Astrocyte (in vitro differentiated cells and primary cell): ENCODE data around the gene CCNT2. TPM values are rescaled to one million over a fixed set of nuclear protein-coding genes. Genes with fewer than 3 reads are reported as not detected.

Experiments
- DNase-seq: peaks from one replicate; pipeline ENCODE4 v3.0.0-alpha.2; 2010; ENCODE audit warnings: low read depth
- FAIRE-seq: peaks from 2 replicates; lab custom pipeline; 2011; peaks lifted over from hg19 to GRCh38; lab: Jason Lieb, UNC
- H2AFZ ChIP-seq: 2 replicates; pipeline ENCODE4 v1.6.0; 2012; ENCODE audit warnings: low read depth, low read length, inconsistent platforms
- H3K27ac ChIP-seq: 2 replicates; pipeline ENCODE4 v1.5.1; 2011; ENCODE audit warnings: low read depth, low read length, inconsistent platforms
- H3K27me3 ChIP-seq: 2 replicates; pipeline ENCODE4 v1.6.0; 2011; ENCODE audit warnings: low read length, inconsistent platforms; ENCODE audit not compliant: insufficient read depth
- H3K36me3 ChIP-seq: 2 replicates; pipeline ENCODE4 v1.5.1; 2011; ENCODE audit warnings: low read length, inconsistent platforms; ENCODE audit not compliant: insufficient read depth
- H3K4me1 ChIP-seq: 2 replicates; pipeline ENCODE4 v1.5.1; 2011; ENCODE audit warnings: low read length, inconsistent platforms; ENCODE audit not compliant: insufficient read depth
- H3K4me2 ChIP-seq: 2 replicates; pipeline ENCODE4 v1.6.0; 2012; ENCODE audit warnings: low read length, inconsistent platforms
- H3K4me3 ChIP-seq: 2 replicates; pipeline ENCODE4 v1.5.1; 2011; ENCODE audit warnings: low read depth, mild to moderate bottlenecking, low read length, inconsistent platforms; ENCODE audit not compliant: insufficient read depth
- H3K79me2 ChIP-seq: 2 replicates; pipeline ENCODE4 v1.6.0; 2012; ENCODE audit warnings: mild to moderate bottlenecking, low read length, inconsistent platforms; ENCODE audit not compliant: insufficient read depth
- H3K9ac ChIP-seq: 2 replicates; pipeline ENCODE4 v1.6.0; 2012; ENCODE audit warnings: mild to moderate bottlenecking, low read length, inconsistent platforms
- H3K9me3 ChIP-seq: 2 replicates; pipeline ENCODE4 v1.5.1; 2012; ENCODE audit warnings: low read depth, mild to moderate bottlenecking, low read length, inconsistent platforms; ENCODE audit not compliant: insufficient read depth
- H4K20me1 ChIP-seq: 2 replicates; pipeline ENCODE4 v1.6.0; 2012; ENCODE audit warnings: low read length, inconsistent platforms; ENCODE audit not compliant: insufficient read depth
- H3K27ac Mint-ChIP-seq: one replicate; pipeline ENCODE4 v1.8.0; 2021; ENCODE audit warnings: mild to moderate bottlenecking, mixed read lengths; ENCODE audit not compliant: unreplicated experiment
- H3K27me3 Mint-ChIP-seq: one replicate; pipeline ENCODE4 v1.8.0; 2021; ENCODE audit warnings: low read depth, mixed read lengths; ENCODE audit not compliant: unreplicated experiment
- H3K36me3 Mint-ChIP-seq: one replicate; pipeline ENCODE4 v1.8.0; 2021; ENCODE audit warnings: low read depth, mixed read lengths; ENCODE audit not compliant: unreplicated experiment
- H3K4me1 Mint-ChIP-seq: one replicate; pipeline ENCODE4 v1.8.0; 2021; ENCODE audit warnings: low read depth, mixed read lengths; ENCODE audit not compliant: unreplicated experiment
- H3K4me3 Mint-ChIP-seq: one replicate; pipeline ENCODE4 v1.8.0; 2021; ENCODE audit warnings: mild to moderate bottlenecking, moderate library complexity, mixed read lengths; ENCODE audit not compliant: unreplicated experiment
- H3K9me3 Mint-ChIP-seq: one replicate; pipeline ENCODE4 v1.8.0; 2021; ENCODE audit warnings: mild to moderate bottlenecking, mixed read lengths; ENCODE audit not compliant: unreplicated experiment
- CTCF ChIP-seq: IDR thresholded peaks from 2 replicates; pipeline ENCODE4 v1.5.1; 2011; ENCODE audit warnings: low read depth, mild to moderate bottlenecking, inconsistent platforms, low read length, moderate library complexity; ENCODE audit not compliant: insufficient read depth
- EZH2 ChIP-seq: IDR thresholded peaks from 2 replicates; pipeline ENCODE4 v1.6.1; 2012; ENCODE audit warnings: mild to moderate bottlenecking, low read length, inconsistent platforms; ENCODE audit not compliant: insufficient read depth
- total RNA-seq: library from RNA; stranded (reverse); gene quantifications from 2 replicates; pipeline ENCODE4 v1.2.1, GENCODE V29; 2021

The CCNT2 gene
- total RNA-seq, 1 donor from 2014 or later: 33.2 TPM

DNA sequence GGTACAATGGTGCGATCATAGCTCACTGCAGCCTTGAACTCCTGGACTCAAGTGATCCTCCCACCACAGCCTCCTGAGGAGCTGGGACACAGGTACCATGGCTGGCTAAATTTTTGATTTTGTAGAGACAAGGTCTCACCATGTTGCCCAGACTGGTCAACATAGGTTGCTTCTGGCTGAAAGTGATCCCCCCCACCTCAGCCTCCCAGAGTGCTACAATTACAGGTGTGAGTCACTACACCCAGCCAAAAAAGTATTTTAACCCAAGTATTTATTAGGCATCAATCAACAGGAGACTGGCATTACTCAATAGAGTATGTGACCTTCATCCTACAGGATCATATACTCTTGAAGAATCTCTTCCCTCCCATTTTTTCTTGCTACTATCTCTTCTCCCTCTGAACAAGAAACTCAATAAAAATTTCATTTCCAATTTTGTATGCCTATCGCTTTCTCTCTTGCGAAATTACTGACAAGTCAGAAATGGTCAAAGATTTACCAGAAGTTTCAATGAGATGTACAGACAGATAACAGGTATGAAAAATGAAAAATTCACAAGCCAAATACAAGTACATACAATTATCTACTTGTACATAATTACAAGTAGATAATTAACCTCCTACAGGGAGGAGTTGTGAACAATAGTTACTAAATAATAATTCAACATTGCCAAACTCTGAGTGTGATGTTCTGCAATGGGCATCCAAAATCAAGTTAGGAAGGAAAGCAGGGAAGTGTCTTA, 34.9 kb upstream of the CCNT2 start:
- Mint-ChIP-seq H3K36me3 (peaks cover 2% of the 10 kb centered on the region), H3K4me3 (no peak overlapping the region), H3K4me1 (no peaks in the 10 kb centered on the region), H3K27ac (no peak overlapping the region), H3K27me3 (no peaks in the 10 kb centered on the region), H3K9me3 (no peaks in the 10 kb centered on the region)
- no peaks in the 10 kb centered on the region for H3K27me3 ChIP-seq
- no peaks in the 10 kb centered on the region for H3K36me3 ChIP-seq
- no peak overlapping the region for H3K9ac ChIP-seq
- H3K9me3 ChIP-seq: no peaks in the 10 kb centered on the region
- no peaks in the 10 kb centered on the region for H3K4me1 ChIP-seq
- DNase-seq (no peak), FAIRE-seq (no peak)
- H3K4me2 ChIP-seq: no peak overlapping the region
- H3K27ac ChIP-seq: no peak overlapping the region
- H4K20me1 ChIP-seq: no peaks in the 10 kb centered on the region
- TF ChIP-seq CTCF (no peak), EZH2 (no peak)
- no peak overlapping the region for H3K4me3 ChIP-seq
- H3K79me2 ChIP-seq: no peaks in the 10 kb centered on the region
- H2AFZ ChIP-seq: no peak overlapping the region

DNA sequence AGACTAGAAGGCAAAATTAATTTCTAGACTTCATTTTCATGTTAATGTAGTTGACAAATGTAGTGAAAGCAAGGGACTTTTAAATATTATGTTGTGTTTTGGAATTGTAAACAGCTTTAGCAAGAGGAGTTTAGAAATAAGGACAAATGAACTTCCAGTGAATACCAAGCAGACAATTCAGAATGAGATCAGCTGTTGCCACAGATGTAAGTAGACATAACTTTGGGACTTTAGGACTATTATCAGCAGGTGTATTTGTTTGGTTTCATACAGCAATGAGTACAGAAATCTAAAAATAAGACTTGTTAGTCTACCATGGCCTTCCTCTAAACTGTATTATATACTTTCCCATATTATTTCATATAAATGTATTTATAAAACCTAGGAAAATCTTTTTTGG, 34.2 kb upstream of the CCNT2 start:
- no peak overlapping the region for H3K9ac ChIP-seq
- H4K20me1 ChIP-seq: no peaks in the 10 kb centered on the region
- FAIRE-seq (no peak), DNase-seq (no peak)
- Mint-ChIP-seq H3K4me1 (no peaks in the 10 kb centered on the region), H3K27ac (no peak overlapping the region), H3K9me3 (no peaks in the 10 kb centered on the region), H3K4me3 (no peak overlapping the region), H3K27me3 (no peaks in the 10 kb centered on the region), H3K36me3 (peaks cover 2% of the 10 kb centered on the region)
- H3K4me3 ChIP-seq: no peak overlapping the region
- no peaks in the 10 kb centered on the region for H3K27me3 ChIP-seq
- no peak overlapping the region for H3K27ac ChIP-seq
- H3K9me3 ChIP-seq: no peaks in the 10 kb centered on the region
- no peak overlapping the region for H2AFZ ChIP-seq
- no peaks in the 10 kb centered on the region for H3K4me1 ChIP-seq
- no peak overlapping the region for H3K4me2 ChIP-seq
- no peaks in the 10 kb centered on the region for H3K36me3 ChIP-seq
- H3K79me2 ChIP-seq: no peaks in the 10 kb centered on the region
- no peak for TF ChIP-seq CTCF

DNA sequence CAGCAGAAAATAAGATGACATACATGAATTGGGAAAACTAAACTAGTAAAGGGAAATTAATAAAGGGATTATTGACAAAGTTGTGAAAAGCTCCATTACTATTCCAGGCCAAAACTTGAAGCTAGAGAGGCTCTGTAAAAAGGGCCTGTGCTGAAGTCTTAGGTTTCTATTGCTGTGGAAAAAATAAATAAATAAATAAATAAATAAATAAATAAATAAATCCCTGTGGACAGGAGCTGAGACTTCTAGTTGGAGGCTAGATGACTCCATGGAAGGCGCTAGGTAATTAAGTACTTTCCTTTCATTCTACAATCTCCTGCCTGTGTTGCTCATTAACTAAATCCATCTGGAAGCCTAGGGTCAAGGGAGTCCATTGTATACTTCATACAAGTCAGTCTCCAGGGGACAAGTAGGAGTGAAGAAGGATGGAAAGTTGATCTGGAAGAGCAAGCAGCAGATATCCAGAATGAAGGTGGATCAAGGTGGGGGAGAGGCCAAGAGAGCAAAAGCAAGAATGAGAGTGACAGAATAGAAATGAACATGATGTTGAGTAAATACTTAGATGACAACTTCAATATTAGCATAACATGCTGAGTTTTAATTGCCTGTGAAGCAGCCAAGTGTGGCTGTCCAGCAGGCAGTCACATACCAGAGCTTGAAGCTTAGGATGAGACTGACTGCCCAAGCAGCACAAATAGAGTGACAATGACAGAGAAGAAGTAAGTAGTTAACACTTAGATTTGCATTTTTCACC, 26.2 kb upstream of the CCNT2 start:
- no peaks in the 10 kb centered on the region for H3K27me3 ChIP-seq
- no peaks in the 10 kb centered on the region for H3K36me3 ChIP-seq
- DNase-seq (no peak), FAIRE-seq (no peak)
- no peak overlapping the region for H3K4me3 ChIP-seq
- H3K79me2 ChIP-seq: no peaks in the 10 kb centered on the region
- Mint-ChIP-seq H3K4me1 (no peaks in the 10 kb centered on the region), H3K36me3 (no peaks in the 10 kb centered on the region), H3K27ac (no peak overlapping the region), H3K27me3 (peaks cover 3% of the 10 kb centered on the region), H3K4me3 (no peak overlapping the region), H3K9me3 (no peaks in the 10 kb centered on the region)
- H3K9ac ChIP-seq: no peak overlapping the region
- H3K27ac ChIP-seq: no peak overlapping the region
- no peaks in the 10 kb centered on the region for H3K4me1 ChIP-seq
- TF ChIP-seq EZH2: no peak
- no peak for TF ChIP-seq CTCF
- H2AFZ ChIP-seq: no peak overlapping the region
- H3K4me2 ChIP-seq: no peak overlapping the region
- no peaks in the 10 kb centered on the region for H3K9me3 ChIP-seq
- H4K20me1 ChIP-seq: no peaks in the 10 kb centered on the region
